Lower leg skin (tissue), 3 donors: Measurements from ENCODE around the gene AUTS2.

Experiments used
- POLR2A ChIP-seq, 2 donors: fragments of 450-650 bp; IDR thresholded peaks; one replicate each; pipeline ENCODE4 v1.6.1; 2016 to 2017; ENCODE audit warnings: antibody characterized with exemption in 2 of 2, mild to moderate bottlenecking in 1 of 2, moderate library complexity in 1 of 2
- TF ChIP-seq, protein P1 (sequence below), 3 donors: fragments of 450-650 bp; IDR thresholded peaks; one replicate each; pipeline ENCODE4 v1.5.1; 2016; ENCODE audit warnings: antibody characterized with exemption in 3 of 3, mild to moderate bottlenecking in 3 of 3, moderate library complexity in 2 of 3

DNA sequence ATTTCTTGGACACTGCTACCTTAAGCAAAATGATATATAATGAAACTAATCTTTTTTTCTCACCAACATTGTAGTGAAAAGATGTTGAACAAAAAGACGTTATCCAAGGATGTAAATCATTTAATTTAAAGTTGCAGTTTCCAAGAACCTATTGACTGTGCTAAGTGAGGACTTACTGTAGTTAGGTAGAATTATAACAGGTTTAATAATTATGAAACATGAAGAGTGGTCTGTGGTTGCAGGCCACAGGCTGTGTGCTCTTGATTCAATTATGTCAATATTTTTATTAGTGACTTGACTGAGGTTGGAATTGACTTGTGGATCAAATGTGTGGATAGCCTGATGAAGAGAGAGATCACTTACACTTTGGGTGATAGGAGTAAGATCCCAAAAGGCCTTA is 478.1 kb downstream of the AUTS2 start:
- TF ChIP-seq, protein P1, sequence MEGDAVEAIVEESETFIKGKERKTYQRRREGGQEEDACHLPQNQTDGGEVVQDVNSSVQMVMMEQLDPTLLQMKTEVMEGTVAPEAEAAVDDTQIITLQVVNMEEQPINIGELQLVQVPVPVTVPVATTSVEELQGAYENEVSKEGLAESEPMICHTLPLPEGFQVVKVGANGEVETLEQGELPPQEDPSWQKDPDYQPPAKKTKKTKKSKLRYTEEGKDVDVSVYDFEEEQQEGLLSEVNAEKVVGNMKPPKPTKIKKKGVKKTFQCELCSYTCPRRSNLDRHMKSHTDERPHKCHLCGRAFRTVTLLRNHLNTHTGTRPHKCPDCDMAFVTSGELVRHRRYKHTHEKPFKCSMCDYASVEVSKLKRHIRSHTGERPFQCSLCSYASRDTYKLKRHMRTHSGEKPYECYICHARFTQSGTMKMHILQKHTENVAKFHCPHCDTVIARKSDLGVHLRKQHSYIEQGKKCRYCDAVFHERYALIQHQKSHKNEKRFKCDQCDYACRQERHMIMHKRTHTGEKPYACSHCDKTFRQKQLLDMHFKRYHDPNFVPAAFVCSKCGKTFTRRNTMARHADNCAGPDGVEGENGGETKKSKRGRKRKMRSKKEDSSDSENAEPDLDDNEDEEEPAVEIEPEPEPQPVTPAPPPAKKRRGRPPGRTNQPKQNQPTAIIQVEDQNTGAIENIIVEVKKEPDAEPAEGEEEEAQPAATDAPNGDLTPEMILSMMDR (IDR thresholded peaks at IDR 0.05): no peak
- no peak for TF ChIP-seq POLR2A (IDR thresholded peaks at IDR 0.05)
